Gastrocnemius medialis (tissue), 4 donors: ENCODE results near the gene ZBTB16.

ENCODE experiments used
- POLR2A ChIP-seq, 2 donors: fragments of 450-650 bp; IDR thresholded peaks; one replicate each; pipeline ENCODE4 v1.6.1; 2017; ENCODE audit warnings: antibody characterized with exemption in 2 of 2, mild to moderate bottlenecking in 2 of 2, moderate library complexity in 2 of 2
- TF ChIP-seq, protein P1 (sequence below), 5 experiments: fragments of 450-650 bp in 3 of 5; fragments of 200-600 bp in 2 of 5; sonication (generic) in 2 of 5; IDR thresholded peaks in 4 of 5; conservative IDR thresholded peaks in 1 of 5; 1 replicate in 4 of 5; 2 replicates in 1 of 5; pipeline ENCODE4 v1.5.1; 2016 to 2019; ENCODE audit warnings: antibody characterized with exemption in 5 of 5, mild to moderate bottlenecking in 3 of 5, moderate library complexity in 3 of 5

DNA sequence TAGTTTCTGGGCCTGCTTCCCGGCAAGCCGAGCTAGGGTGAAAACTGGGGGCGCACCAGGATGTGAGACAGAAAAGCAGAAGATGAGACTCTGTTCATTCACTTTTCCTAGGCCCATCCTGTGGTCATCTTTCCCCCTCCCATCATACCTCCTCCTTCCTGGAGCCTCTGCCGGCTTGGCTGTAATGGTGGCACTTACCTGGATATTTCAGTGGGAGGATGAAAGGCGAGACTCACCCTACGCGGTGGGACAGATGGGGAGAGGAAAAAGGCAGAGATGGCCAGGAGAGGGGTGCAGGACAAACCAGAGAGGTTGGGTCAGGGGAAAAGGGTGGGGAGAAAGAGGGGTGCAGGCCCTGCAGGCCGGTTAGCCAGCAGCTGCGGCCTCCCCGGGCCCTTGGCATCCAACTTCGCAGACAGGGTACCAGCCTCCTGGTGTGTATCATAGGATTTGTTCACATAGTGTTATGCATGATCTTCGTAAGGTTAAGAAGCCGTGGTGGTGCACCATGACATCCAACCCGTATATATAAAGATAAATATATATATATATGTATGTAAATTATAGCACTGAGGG lies 195.1 kb downstream of the ZBTB16 start:
- TF ChIP-seq, protein P1, sequence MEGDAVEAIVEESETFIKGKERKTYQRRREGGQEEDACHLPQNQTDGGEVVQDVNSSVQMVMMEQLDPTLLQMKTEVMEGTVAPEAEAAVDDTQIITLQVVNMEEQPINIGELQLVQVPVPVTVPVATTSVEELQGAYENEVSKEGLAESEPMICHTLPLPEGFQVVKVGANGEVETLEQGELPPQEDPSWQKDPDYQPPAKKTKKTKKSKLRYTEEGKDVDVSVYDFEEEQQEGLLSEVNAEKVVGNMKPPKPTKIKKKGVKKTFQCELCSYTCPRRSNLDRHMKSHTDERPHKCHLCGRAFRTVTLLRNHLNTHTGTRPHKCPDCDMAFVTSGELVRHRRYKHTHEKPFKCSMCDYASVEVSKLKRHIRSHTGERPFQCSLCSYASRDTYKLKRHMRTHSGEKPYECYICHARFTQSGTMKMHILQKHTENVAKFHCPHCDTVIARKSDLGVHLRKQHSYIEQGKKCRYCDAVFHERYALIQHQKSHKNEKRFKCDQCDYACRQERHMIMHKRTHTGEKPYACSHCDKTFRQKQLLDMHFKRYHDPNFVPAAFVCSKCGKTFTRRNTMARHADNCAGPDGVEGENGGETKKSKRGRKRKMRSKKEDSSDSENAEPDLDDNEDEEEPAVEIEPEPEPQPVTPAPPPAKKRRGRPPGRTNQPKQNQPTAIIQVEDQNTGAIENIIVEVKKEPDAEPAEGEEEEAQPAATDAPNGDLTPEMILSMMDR (IDR thresholded peaks at IDR 0.05 in 4 of 5, conservative IDR thresholded peaks at IDR 0.05 in 1 of 5), result no peak
- TF ChIP-seq POLR2A (IDR thresholded peaks at IDR 0.05), result no peak
